H9 (cell line): ENCODE measurements around the gene TATDN2. TPM values are rescaled to one million over a fixed set of nuclear protein-coding genes. Genes with fewer than 3 reads are reported as not detected.
A peak's percentile ranks its signal among the peaks of the same experiment; 100 is the strongest.

Experiments
- DNase-seq: peaks from one replicate; pipeline ENCODE4 v3.0.0-alpha.2; 2017
- H2AFZ ChIP-seq: one replicate; pipeline ENCODE4 v1.6.1; 2013; ENCODE audit warnings: mild to moderate bottlenecking, low read length, control low read depth, moderate library complexity
- H2AK5ac ChIP-seq: 2 replicates; pipeline ENCODE4 v1.6.1; 2013; ENCODE audit warnings: low read length, control low read depth, mixed read lengths; ENCODE audit not compliant: insufficient read length
- H2BK120ac ChIP-seq: one replicate; pipeline ENCODE4 v1.6.1; 2013; ENCODE audit warnings: low read depth, mild to moderate bottlenecking, low read length, control low read depth, inconsistent platforms; ENCODE audit not compliant: poor library complexity, severe bottlenecking
- H2BK12ac ChIP-seq: 2 replicates; pipeline ENCODE4 v1.6.1; 2013; ENCODE audit warnings: low read length, control low read depth, mixed read lengths, low read depth; ENCODE audit not compliant: insufficient read length
- H2BK15ac ChIP-seq: 2 replicates; pipeline ENCODE4 v1.6.1; 2013; ENCODE audit warnings: low read depth, low read length, control low read depth
- H2BK20ac ChIP-seq: one replicate; pipeline ENCODE4 v1.6.1; 2013; ENCODE audit warnings: low read depth, mild to moderate bottlenecking, low read length, control low read depth, inconsistent platforms; ENCODE audit not compliant: poor library complexity, severe bottlenecking
- H2BK5ac ChIP-seq: 2 replicates; pipeline ENCODE4 v1.6.1; 2013; ENCODE audit warnings: low read length, control low read depth, mixed read lengths; ENCODE audit not compliant: insufficient read length
- H3K14ac ChIP-seq: 2 replicates; pipeline ENCODE4 v1.6.1; 2013; ENCODE audit warnings: low read length, control low read depth; ENCODE audit not compliant: insufficient read depth
- H3K18ac ChIP-seq: 2 replicates; pipeline ENCODE4 v1.6.1; 2013; ENCODE audit warnings: low read depth, mild to moderate bottlenecking, mixed read lengths, low read length, control low read depth; ENCODE audit not compliant: insufficient read length
- H3K23ac ChIP-seq: 2 replicates; pipeline ENCODE4 v1.6.1; 2013; ENCODE audit warnings: low read length, control low read depth, mixed read lengths, low read depth; ENCODE audit not compliant: insufficient read length
- H3K23me2 ChIP-seq: 2 replicates; pipeline ENCODE4 v1.6.1; 2013; ENCODE audit warnings: low read depth, mild to moderate bottlenecking, mixed read lengths, low read length, control low read depth; ENCODE audit not compliant: insufficient read length, poor library complexity, severe bottlenecking
- H3K27ac ChIP-seq: 2 replicates; pipeline ENCODE4 v1.5.1; 2013; ENCODE audit warnings: low read length, control low read depth, mixed read lengths, low read depth; ENCODE audit not compliant: insufficient read length
- H3K27me3 ChIP-seq: 2 replicates; pipeline ENCODE4 v1.6.1; 2013; ENCODE audit warnings: low read length, control low read depth, inconsistent platforms; ENCODE audit not compliant: insufficient read depth
- H3K4ac ChIP-seq: 2 replicates; pipeline ENCODE4 v1.6.1; 2013; ENCODE audit warnings: low read depth, mild to moderate bottlenecking, control low read depth, inconsistent platforms, low read length, moderate library complexity
- H3K4me1 ChIP-seq: 2 replicates; pipeline ENCODE4 v1.6.1; 2013; ENCODE audit warnings: low read length, control low read depth, inconsistent platforms; ENCODE audit not compliant: insufficient read depth
- H3K4me2 ChIP-seq: 2 replicates; pipeline ENCODE4 v1.6.1; 2013; ENCODE audit warnings: low read length, control low read depth, mixed read lengths; ENCODE audit not compliant: insufficient read length, insufficient read depth
- H3K56ac ChIP-seq: 2 replicates; pipeline ENCODE4 v1.6.1; 2013; ENCODE audit warnings: low read depth, mild to moderate bottlenecking, mixed read lengths, low read length, control low read depth; ENCODE audit not compliant: insufficient read length
- H3K79me1 ChIP-seq: 2 replicates; pipeline ENCODE4 v1.6.1; 2013; ENCODE audit warnings: low read depth, mild to moderate bottlenecking, moderate library complexity, low read length, control low read depth, inconsistent platforms; ENCODE audit not compliant: insufficient read depth, poor library complexity, severe bottlenecking
- H3K79me2 ChIP-seq: 2 replicates; pipeline ENCODE4 v1.6.1; 2013; ENCODE audit warnings: low read length, control low read depth, inconsistent platforms; ENCODE audit not compliant: insufficient read depth
- H3K9ac ChIP-seq: 2 replicates; pipeline ENCODE4 v1.6.1; 2013; ENCODE audit warnings: low read length, control low read depth, mixed read lengths; ENCODE audit not compliant: insufficient read length; ENCODE audit errors: extremely low read depth
- H3K9me3 ChIP-seq: one replicate; pipeline ENCODE4 v1.6.1; 2013; ENCODE audit warnings: low read depth, low read length, inconsistent platforms; ENCODE audit not compliant: control insufficient read depth
- H3T11ph ChIP-seq: one replicate; pipeline ENCODE4 v1.6.1; 2013; ENCODE audit warnings: mild to moderate bottlenecking, low read length, control low read depth, inconsistent platforms
- H4K20me1 ChIP-seq: one replicate; pipeline ENCODE4 v1.6.1; 2013; ENCODE audit not compliant: control insufficient read depth, insufficient read length, insufficient read depth
- H4K5ac ChIP-seq: 2 replicates; pipeline ENCODE4 v1.6.1; 2013; ENCODE audit warnings: low read depth, mild to moderate bottlenecking, mixed read lengths, low read length, control low read depth; ENCODE audit not compliant: insufficient read length
- H4K8ac ChIP-seq: replicated peaks from 2 replicates; pipeline ENCODE4 v1.6.1; 2013; ENCODE audit warnings: low read length, control low read depth, mixed read lengths, low read depth; ENCODE audit not compliant: insufficient read length
- H4K91ac ChIP-seq: 2 replicates; pipeline ENCODE4 v1.6.1; 2013; ENCODE audit warnings: low read depth, mild to moderate bottlenecking, moderate library complexity, mixed read lengths, low read length, control low read depth; ENCODE audit not compliant: insufficient read length
- H3K27ac Mint-ChIP-seq, 3 experiments: 2 replicates in 2 of 3; 3 replicates in 1 of 3; pipeline ENCODE4 v1.8.0; 2020 to 2021; ENCODE audit warnings: mixed read lengths in 3 of 3, mild to moderate bottlenecking in 1 of 3, moderate library complexity in 1 of 3
- H3K27me3 Mint-ChIP-seq: 2 replicates; pipeline ENCODE4 v1.8.0; 2021; ENCODE audit warnings: low read depth, mild to moderate bottlenecking, moderate library complexity, mixed read lengths
- H3K36me3 Mint-ChIP-seq, 3 experiments: 2 replicates in 2 of 3; 3 replicates in 1 of 3; pipeline ENCODE4 v1.8.0; 2020 to 2021; ENCODE audit warnings: low read depth in 3 of 3, mixed read lengths in 3 of 3; ENCODE audit not compliant: insufficient read depth in 1 of 3
- H3K4me1 Mint-ChIP-seq, 2 experiments: 2 replicates each; pipeline ENCODE4 v1.8.0; 2020; ENCODE audit warnings: mixed read lengths in 2 of 2
- H3K4me3 Mint-ChIP-seq, 2 experiments: 2 replicates in 1 of 2; 3 replicates in 1 of 2; pipeline ENCODE4 v1.8.0; 2020 to 2021; ENCODE audit warnings: mild to moderate bottlenecking in 2 of 2, mixed read lengths in 2 of 2, moderate library complexity in 1 of 2
- H3K9me3 Mint-ChIP-seq, 2 experiments: 2 replicates in 1 of 2; 3 replicates in 1 of 2; pipeline ENCODE4 v1.8.0; 2020; ENCODE audit warnings: mild to moderate bottlenecking in 2 of 2, mixed read lengths in 2 of 2, moderate library complexity in 1 of 2
- CTCF ChIP-seq: fragments of 200-600 bp; sonication (generic); conservative IDR thresholded peaks from 3 replicates; pipeline ENCODE4 v1.8.0; 2021; ENCODE audit warnings: antibody characterized with exemption, mild to moderate bottlenecking
- WGBS: extraction: QIAGEN DNeasy Blood & Tissue Kit; methylation state at CpG from one replicate; pipeline ENCODE4 v1.1.7; 2013; ENCODE audit warnings: missing lambda C conversion rate, low lambda C conversion rate, mixed read lengths; ENCODE audit not compliant: insufficient read length; ENCODE audit errors: extremely low coverage; 5-methylcytosine and 5-hydroxymethylcytosine counted together
- total RNA-seq: library from RNA; stranded (reverse); gene quantifications from 2 replicates; pipeline ENCODE4 v1.2.1, GENCODE V29; 2021

Gene TATDN2
- total RNA-seq, 1 experiment from 2014 or later, result 34.4 TPM

DNA sequence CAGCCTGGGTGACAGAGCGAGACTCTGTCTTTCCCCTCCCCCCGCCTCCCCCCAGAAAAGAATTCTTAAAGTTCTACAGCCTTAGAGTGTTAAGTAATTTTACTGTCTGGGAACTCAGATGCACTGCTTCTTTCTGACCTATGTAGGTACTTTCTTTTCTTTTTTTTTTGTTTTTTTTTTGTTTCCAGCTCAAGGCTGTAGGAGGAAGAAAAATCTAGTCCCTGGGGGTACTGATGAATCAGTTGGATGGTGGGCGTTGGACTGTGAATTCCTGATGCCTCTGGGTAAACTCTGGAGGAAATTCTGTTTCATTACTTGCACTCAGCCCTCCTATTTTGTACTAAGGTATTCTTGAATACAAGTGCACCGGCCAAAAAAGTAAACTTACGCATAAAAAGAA lies 33.7 kb downstream of the TATDN2 start:
- peaks cover 10 to 13% of the 10 kb centered on the region in 2 experiments for H3K4me1 Mint-ChIP-seq
- H3K79me2 ChIP-seq, result no peaks in the 10 kb centered on the region
- 0 out of 2 replicates have a peak, but pooled peaks cover 1% of the 10 kb centered on the region for H3K4me1 ChIP-seq
- H3K36me3 Mint-ChIP-seq, result peaks cover 12 to 55% (median 42%) of the 10 kb centered on the region in 3 experiments; a peak in 6 of 7 replicates
- WGBS, result no CpG with 5 or more reads among the region's 5 CpGs
- H3K9ac ChIP-seq, result no peak overlapping the region
- no peak overlapping the region for H3K27ac ChIP-seq
- no peak overlapping the region for H4K5ac ChIP-seq
- no peak overlapping the region for H3K4ac ChIP-seq
- no peaks in the 10 kb centered on the region for H3K23me2 ChIP-seq
- no peak for DNase-seq
- no peaks in the 10 kb centered on the region for H3K9me3 ChIP-seq
- no peak overlapping the region for H3K4me2 ChIP-seq
- no peak overlapping the region for H2BK12ac ChIP-seq
- no peak overlapping the region for H2BK15ac ChIP-seq
- H3K56ac ChIP-seq, result no peak overlapping the region
- no peak overlapping the region for H2BK120ac ChIP-seq
- H2AFZ ChIP-seq, result no peak overlapping the region
- no peak overlapping the region for H3T11ph ChIP-seq
- H3K27me3 Mint-ChIP-seq, result no peaks in the 10 kb centered on the region
- no peak overlapping the region for H2BK5ac ChIP-seq
- no peaks in the 10 kb centered on the region for H3K27me3 ChIP-seq
- no peak overlapping the region for H2AK5ac ChIP-seq
- H4K20me1 ChIP-seq, result no peaks in the 10 kb centered on the region
- peaks cover 4% of the 10 kb centered on the region for H3K79me1 ChIP-seq
- no peak overlapping the region for H3K14ac ChIP-seq
- H3K23ac ChIP-seq, result no peak overlapping the region
- H3K4me3 Mint-ChIP-seq, result no peak overlapping the region
- H2BK20ac ChIP-seq, result no peak overlapping the region
- H3K9me3 Mint-ChIP-seq, result no peaks in the 10 kb centered on the region
- no peak overlapping the region for H4K91ac ChIP-seq
- peak overlapping the region in 2 of 3 experiments; percentile 20 to 74; a peak in 2 of 7 replicates for H3K27ac Mint-ChIP-seq
- no peak for TF ChIP-seq CTCF
- no peak overlapping the region for H4K8ac ChIP-seq
- no peak overlapping the region for H3K18ac ChIP-seq
